Vagina (tissue), 2 donors: ENCODE data around the gene CLNS1A.

ENCODE experiments used
- POLR2A ChIP-seq, 2 donors: fragments of 450-650 bp; IDR thresholded peaks; one replicate each; pipeline ENCODE4 v1.6.1; 2017; ENCODE audit warnings: antibody characterized with exemption in 2 of 2, mild to moderate bottlenecking in 2 of 2, moderate library complexity in 2 of 2
- TF ChIP-seq, protein P1 (sequence below), 3 experiments: fragments of 450-650 bp in 2 of 3; fragments of 200-600 bp in 1 of 3; sonication (generic) in 1 of 3; IDR thresholded peaks; one replicate each; pipeline ENCODE4 v1.5.1; 2017 to 2019; ENCODE audit warnings: antibody characterized with exemption in 3 of 3, mild to moderate bottlenecking in 2 of 3, moderate library complexity in 2 of 3

DNA sequence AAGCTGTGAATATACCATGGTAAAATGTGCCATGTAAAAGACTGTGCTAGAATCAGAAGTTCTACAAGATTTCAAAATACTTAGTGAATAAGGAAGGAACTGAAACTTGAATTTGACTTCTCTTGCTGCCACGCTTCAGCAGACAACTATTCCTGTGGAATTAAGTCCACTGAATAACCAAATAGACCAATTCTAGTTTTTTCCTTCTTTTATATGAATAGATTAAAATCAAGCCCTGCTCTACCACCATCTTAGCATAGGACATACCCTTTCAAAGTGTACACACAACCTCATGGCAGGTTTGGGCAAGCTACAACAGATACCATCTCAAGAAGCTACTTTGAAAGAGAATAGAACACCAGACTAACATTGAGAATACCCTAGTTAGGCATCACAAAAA, 23.4 kb upstream of the CLNS1A start:
- TF ChIP-seq, protein P1, sequence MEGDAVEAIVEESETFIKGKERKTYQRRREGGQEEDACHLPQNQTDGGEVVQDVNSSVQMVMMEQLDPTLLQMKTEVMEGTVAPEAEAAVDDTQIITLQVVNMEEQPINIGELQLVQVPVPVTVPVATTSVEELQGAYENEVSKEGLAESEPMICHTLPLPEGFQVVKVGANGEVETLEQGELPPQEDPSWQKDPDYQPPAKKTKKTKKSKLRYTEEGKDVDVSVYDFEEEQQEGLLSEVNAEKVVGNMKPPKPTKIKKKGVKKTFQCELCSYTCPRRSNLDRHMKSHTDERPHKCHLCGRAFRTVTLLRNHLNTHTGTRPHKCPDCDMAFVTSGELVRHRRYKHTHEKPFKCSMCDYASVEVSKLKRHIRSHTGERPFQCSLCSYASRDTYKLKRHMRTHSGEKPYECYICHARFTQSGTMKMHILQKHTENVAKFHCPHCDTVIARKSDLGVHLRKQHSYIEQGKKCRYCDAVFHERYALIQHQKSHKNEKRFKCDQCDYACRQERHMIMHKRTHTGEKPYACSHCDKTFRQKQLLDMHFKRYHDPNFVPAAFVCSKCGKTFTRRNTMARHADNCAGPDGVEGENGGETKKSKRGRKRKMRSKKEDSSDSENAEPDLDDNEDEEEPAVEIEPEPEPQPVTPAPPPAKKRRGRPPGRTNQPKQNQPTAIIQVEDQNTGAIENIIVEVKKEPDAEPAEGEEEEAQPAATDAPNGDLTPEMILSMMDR (IDR thresholded peaks at IDR 0.05): no peak
- TF ChIP-seq POLR2A (IDR thresholded peaks at IDR 0.05): no peak
